ENCODE measurements around the gene EMC1. TPM values are rescaled to one million over a fixed set of nuclear protein-coding genes. Genes with fewer than 3 reads are reported as not detected.

Gene EMC1
- total and polyA plus RNA-seq, 7 experiments from 2014 or later: 18.6 to 43.7 (median 34.0) TPM

- DNase-seq: peak in 7 of 9 donors; percentile 38 to 70 (median 49)
- H3K36me3 Mint-ChIP-seq: peaks cover 29 to 73% (median 50%) of the 10 kb centered on the region in 5 donors
- peak overlapping the region; percentile 75 to 95 (median 89) for H3K27ac Mint-ChIP-seq
- CTCF ChIA-PET: interaction anchor here (0.7 to 2.0 kb wide), 9 partner anchors 11 to 580 kb away, joined by 3 to 15 read pairs (median 3); no protein-coding TSS in a partner anchor
- H3K27me3 Mint-ChIP-seq: no peaks in the 10 kb centered on the region
- ATAC-seq: peak; percentile 87
- peaks cover 0 to 3% (median 0%) of the 10 kb centered on the region in 11 donors for H3K9me3 Mint-ChIP-seq
- POLR2A ChIA-PET: interaction anchor here (0.6 to 1.6 kb wide), 8 partner anchors 9 to 1324 kb away, joined by 3 to 6 read pairs (median 4); no protein-coding TSS in a partner anchor
- H3K27ac ChIP-seq (ENCODE audit: low read depth, low read length): peak overlapping the region; percentile 45
- intact Hi-C loops (cut with micrococcal nuclease): loop anchor here (1.0 to 10.0 kb wide), 5 partner anchors 29 to 475 kb away; partner anchors contain the start of gene UBR4 (in 1 of the 2)
- H3K36me3 ChIP-seq (ENCODE audit: control insufficient read depth in 2 of 3, insufficient read depth in 3 of 3, low read length in 3 of 3): peaks cover 26 to 68% (median 43%) of the 10 kb centered on the region in 3 experiments
- H3K9me3 ChIP-seq (ENCODE audit: control insufficient read depth in 2 of 3, low read length in 3 of 3): no peaks in the 10 kb centered on the region
- H3K4me3 Mint-ChIP-seq: peak overlapping the region; percentile 16 to 64 (median 54)
- H3K4me1 ChIP-seq (ENCODE audit: control insufficient read depth in 2 of 2, insufficient read depth in 2 of 2, low read length in 2 of 2): peaks cover 0 to 19% of the 10 kb centered on the region in 2 donors
- H3K4me3 ChIP-seq (ENCODE audit: low read length): no peak overlapping the region
- H3K27me3 ChIP-seq (ENCODE audit: control insufficient read depth in 2 of 2, insufficient read depth in 2 of 2, low read length in 2 of 2): no peaks in the 10 kb centered on the region
- H3K4me1 Mint-ChIP-seq: peaks cover 15 to 42% (median 31%) of the 10 kb centered on the region in 7 donors
Observed at GRCh38 chr1:19179597-19180264, 71.6 kb downstream of the EMC1 start.

DNA sequence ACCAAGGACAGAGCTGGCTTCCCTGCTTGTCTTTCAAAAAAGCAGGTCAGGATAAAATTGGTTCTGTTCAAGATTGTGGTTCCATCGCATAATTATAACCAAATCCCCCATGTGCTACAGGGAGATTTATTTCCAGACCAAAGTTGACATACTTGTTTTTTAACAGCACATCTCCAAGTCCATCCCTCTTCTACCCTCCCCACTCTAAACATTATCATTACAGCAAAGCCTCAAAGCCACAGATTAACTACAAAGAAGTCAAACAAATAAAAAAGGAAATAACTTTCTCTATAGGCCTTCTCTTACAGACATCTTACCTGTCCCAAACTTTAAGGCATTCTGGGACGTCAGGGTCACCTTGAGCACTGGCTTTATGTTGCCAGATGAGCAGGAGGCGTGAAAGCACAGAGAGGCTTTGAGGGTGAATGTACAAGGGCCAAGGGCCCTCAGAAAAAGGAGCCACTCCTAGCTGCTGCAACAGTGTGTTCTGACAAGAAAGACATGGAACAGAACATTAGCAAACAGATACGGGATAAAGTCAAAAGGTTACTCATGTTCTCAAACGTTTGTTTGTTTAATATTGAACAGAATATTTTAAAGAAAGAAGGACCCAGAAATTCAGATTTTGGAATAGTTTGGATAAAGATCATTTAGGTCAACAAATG lies 72.5 kb downstream of the EMC1 start:
- Mint-ChIP-seq H3K27ac (peak overlapping the region; percentile 38 to 95 (median 75)), H3K4me3 (peak overlapping the region in 3 of 10 donors; percentile 16 to 57 (median 26)), H3K9me3 (peaks cover 0 to 3% (median 0%) of the 10 kb centered on the region in 11 donors), H3K4me1 (peaks cover 15 to 42% (median 31%) of the 10 kb centered on the region in 7 donors), H3K27me3 (no peaks in the 10 kb centered on the region), H3K36me3 (peaks cover 28 to 72% (median 47%) of the 10 kb centered on the region in 5 donors)
- peaks cover 0 to 19% of the 10 kb centered on the region in 2 donors for H3K4me1 ChIP-seq (ENCODE audit: control insufficient read depth in 2 of 2, insufficient read depth in 2 of 2, low read length in 2 of 2)
- ChIA-PET CTCF (interaction anchor here (0.7 to 2.0 kb wide), 2 partner anchors 62 kb away, joined by 3 to 15 read pairs; no protein-coding TSS in a partner anchor), POLR2A (interaction anchor here (0.8 to 1.6 kb wide), 5 partner anchors 9 to 105 kb away, joined by 3 to 5 read pairs (median 4); no protein-coding TSS in a partner anchor)
- ATAC-seq: no peak
- H3K36me3 ChIP-seq (ENCODE audit: control insufficient read depth in 2 of 3, insufficient read depth in 3 of 3, low read length in 3 of 3): peaks cover 25 to 68% (median 44%) of the 10 kb centered on the region in 3 experiments
- intact Hi-C loops (cut with micrococcal nuclease): loop anchor here (1.0 to 5.0 kb wide), 3 partner anchors 33 to 474 kb away; partner anchors contain the start of gene UBR4 (in 1 of the 2)
- no peaks in the 10 kb centered on the region for H3K27me3 ChIP-seq (ENCODE audit: control insufficient read depth in 2 of 2, insufficient read depth in 2 of 2, low read length in 2 of 2)
- DNase-seq: no peak
- H3K9me3 ChIP-seq (ENCODE audit: control insufficient read depth in 2 of 3, low read length in 3 of 3): no peaks in the 10 kb centered on the region
- no peak overlapping the region for H3K27ac ChIP-seq (ENCODE audit: low read depth, low read length)
- no peak overlapping the region for H3K4me3 ChIP-seq (ENCODE audit: low read length)

DNA sequence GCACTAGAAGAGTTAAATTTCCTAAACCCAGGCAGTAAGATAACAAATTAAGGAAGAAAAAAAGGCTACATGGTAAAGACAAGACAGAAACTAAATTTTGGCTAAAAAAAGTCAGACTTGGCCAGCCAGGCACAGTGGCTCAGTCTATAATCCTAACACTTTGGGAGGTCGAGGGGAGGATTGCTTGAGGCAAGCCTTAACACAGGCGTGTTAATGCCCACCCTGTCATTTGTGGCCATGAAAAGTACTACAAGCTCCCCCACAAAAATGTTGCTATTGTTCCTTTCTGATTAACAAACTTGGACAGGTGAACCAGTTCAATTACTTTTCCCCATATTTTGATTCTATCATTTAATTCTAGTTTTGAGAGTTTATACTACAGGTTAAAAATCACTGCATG lies 73.5 kb downstream of the EMC1 start:
- Mint-ChIP-seq H3K27ac (peak overlapping the region in 2 of 9 donors; percentile 10 to 68), H3K27me3 (no peaks in the 10 kb centered on the region), H3K4me1 (peaks cover 15 to 42% (median 31%) of the 10 kb centered on the region in 7 donors), H3K36me3 (peaks cover 24 to 73% (median 49%) of the 10 kb centered on the region in 5 donors), H3K9me3 (peaks cover 0 to 3% (median 0%) of the 10 kb centered on the region in 11 donors), H3K4me3 (no peak overlapping the region)
- intact Hi-C loops (cut with micrococcal nuclease): loop anchor here in 1 of 2 donors (5.0 kb wide), 1 partner anchor 34 kb away; the partner anchor contains the start of gene UBR4
- DNase-seq (no peak), ATAC-seq (no peak)
- ChIA-PET CTCF (no interaction called here), POLR2A (no interaction called here)
- Histone ChIP-seq H3K36me3 (ENCODE audit: control insufficient read depth in 2 of 3, insufficient read depth in 3 of 3, low read length in 3 of 3) (peaks cover 23 to 68% (median 46%) of the 10 kb centered on the region in 3 experiments), H3K4me3 (ENCODE audit: low read length) (no peak overlapping the region), H3K27ac (ENCODE audit: low read depth, low read length) (no peak overlapping the region), H3K9me3 (ENCODE audit: control insufficient read depth in 2 of 3, low read length in 3 of 3) (no peaks in the 10 kb centered on the region), H3K27me3 (ENCODE audit: control insufficient read depth in 2 of 2, insufficient read depth in 2 of 2, low read length in 2 of 2) (no peaks in the 10 kb centered on the region), H3K4me1 (ENCODE audit: control insufficient read depth in 2 of 2, insufficient read depth in 2 of 2, low read length in 2 of 2) (peaks cover 0 to 19% of the 10 kb centered on the region in 2 donors)

- Mint-ChIP-seq H3K4me3 (no peak overlapping the region), H3K27ac (no peak overlapping the region), H3K36me3 (peaks cover 35 to 82% (median 45%) of the 10 kb centered on the region in 5 donors), H3K27me3 (no peaks in the 10 kb centered on the region), H3K4me1 (peaks cover 0 to 13% (median 0%) of the 10 kb centered on the region in 7 donors), H3K9me3 (no peaks in the 10 kb centered on the region)
- H3K27me3 ChIP-seq (ENCODE audit: control insufficient read depth in 2 of 2, insufficient read depth in 2 of 2, low read length in 2 of 2): no peaks in the 10 kb centered on the region
- no peak overlapping the region for H3K4me3 ChIP-seq (ENCODE audit: low read length)
- DNase-seq: no peak
- no peaks in the 10 kb centered on the region for H3K9me3 ChIP-seq (ENCODE audit: control insufficient read depth in 2 of 3, low read length in 3 of 3)
- ChIA-PET POLR2A (no interaction called here), CTCF (interaction anchor here (1.4 kb wide), 1 partner anchor 10 kb away, joined by 3 read pairs; no protein-coding TSS in a partner anchor)
- no peak for ATAC-seq
- no peak overlapping the region for H3K27ac ChIP-seq (ENCODE audit: low read depth, low read length)
- no peaks in the 10 kb centered on the region for H3K4me1 ChIP-seq (ENCODE audit: control insufficient read depth in 2 of 2, insufficient read depth in 2 of 2, low read length in 2 of 2)
- intact Hi-C loops (cut with micrococcal nuclease): no loop called here
- peaks cover 55 to 100% (median 80%) of the 10 kb centered on the region in 3 experiments for H3K36me3 ChIP-seq (ENCODE audit: control insufficient read depth in 2 of 3, insufficient read depth in 3 of 3, low read length in 3 of 3)
Observed at GRCh38 chr1:19169642-19170041, 81.7 kb downstream of the EMC1 start.

DNA sequence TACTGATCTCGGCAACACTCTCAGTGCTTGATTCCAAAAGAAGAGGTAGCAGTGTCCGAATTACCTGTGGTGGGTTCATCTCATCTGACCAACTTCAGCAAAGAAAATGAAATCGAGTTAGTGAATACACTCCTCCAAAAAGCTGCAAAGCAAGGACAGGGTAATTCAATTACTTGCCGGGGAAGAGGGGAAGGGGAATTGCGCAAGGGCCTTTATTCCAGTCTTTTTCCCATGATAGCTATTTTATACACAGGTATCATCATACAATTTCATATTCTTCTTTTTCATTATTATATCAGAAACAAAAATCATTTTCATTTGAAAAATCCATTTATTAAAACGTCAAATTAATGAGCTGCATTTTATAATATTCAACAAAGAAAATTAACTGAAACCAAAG lies 84.2 kb downstream of the EMC1 start:
- no peak overlapping the region for H3K27ac ChIP-seq (ENCODE audit: low read depth, low read length)
- ATAC-seq (no peak), DNase-seq (no peak)
- H3K4me3 Mint-ChIP-seq: no peak overlapping the region
- H3K4me1 ChIP-seq (ENCODE audit: control insufficient read depth in 2 of 2, insufficient read depth in 2 of 2, low read length in 2 of 2): no peaks in the 10 kb centered on the region
- no peaks in the 10 kb centered on the region for H3K27me3 Mint-ChIP-seq
- H3K9me3 ChIP-seq (ENCODE audit: control insufficient read depth in 2 of 3, low read length in 3 of 3): no peaks in the 10 kb centered on the region
- H3K36me3 Mint-ChIP-seq: peaks cover 41 to 83% (median 49%) of the 10 kb centered on the region in 5 donors
- no peaks in the 10 kb centered on the region for H3K27me3 ChIP-seq (ENCODE audit: control insufficient read depth in 2 of 2, insufficient read depth in 2 of 2, low read length in 2 of 2)
- ChIA-PET POLR2A (interaction anchor here (1.0 kb wide), 1 partner anchor 41 kb away, joined by 3 read pairs; no protein-coding TSS in a partner anchor), CTCF (interaction anchor here (1.2 kb wide), 1 partner anchor 13 kb away, joined by 3 read pairs; no protein-coding TSS in a partner anchor)
- peaks cover 60 to 100% (median 82%) of the 10 kb centered on the region in 3 experiments for H3K36me3 ChIP-seq (ENCODE audit: control insufficient read depth in 2 of 3, insufficient read depth in 3 of 3, low read length in 3 of 3)
- peaks cover 0 to 13% (median 0%) of the 10 kb centered on the region in 7 donors for H3K4me1 Mint-ChIP-seq
- H3K4me3 ChIP-seq (ENCODE audit: low read length): no peak overlapping the region
- no peak overlapping the region for H3K27ac Mint-ChIP-seq
- H3K9me3 Mint-ChIP-seq: no peaks in the 10 kb centered on the region
- intact Hi-C loops (cut with micrococcal nuclease): no loop called here

- Mint-ChIP-seq H3K9me3 (no peaks in the 10 kb centered on the region), H3K4me3 (no peak overlapping the region), H3K27me3 (no peaks in the 10 kb centered on the region), H3K27ac (peak overlapping the region in 3 of 9 donors; percentile 15 to 28 (median 25)), H3K4me1 (peaks cover 0 to 13% (median 0%) of the 10 kb centered on the region in 7 donors), H3K36me3 (peaks cover 47 to 81% (median 53%) of the 10 kb centered on the region in 5 donors)
- Histone ChIP-seq H3K27me3 (ENCODE audit: control insufficient read depth in 2 of 2, insufficient read depth in 2 of 2, low read length in 2 of 2) (no peaks in the 10 kb centered on the region), H3K36me3 (ENCODE audit: control insufficient read depth in 2 of 3, insufficient read depth in 3 of 3, low read length in 3 of 3) (peaks cover 58 to 100% (median 90%) of the 10 kb centered on the region in 3 experiments), H3K4me3 (ENCODE audit: low read length) (no peak overlapping the region), H3K27ac (ENCODE audit: low read depth, low read length) (no peak overlapping the region), H3K4me1 (ENCODE audit: control insufficient read depth in 2 of 2, insufficient read depth in 2 of 2, low read length in 2 of 2) (no peaks in the 10 kb centered on the region), H3K9me3 (ENCODE audit: control insufficient read depth in 2 of 3, low read length in 3 of 3) (no peaks in the 10 kb centered on the region)
- intact Hi-C loops (cut with micrococcal nuclease): no loop called here
- CTCF ChIA-PET: interaction anchor here (1.0 kb wide), 1 partner anchor 27 kb away, joined by 4 read pairs; no protein-coding TSS in a partner anchor
- DNase-seq (no peak), ATAC-seq (no peak)
- POLR2A ChIA-PET: no interaction called here
Observed at GRCh38 chr1:19166066-19166465, 85.3 kb downstream of the EMC1 start.

Data from naive thymus-derived CD4-positive, alpha-beta T cell (primary cell).